Ammon's horn (tissue), 1 donor: ENCODE data around the gene ST6GALNAC5.

Source experiments
- DNase-seq: peaks from one replicate; pipeline ENCODE4 v3.0.0-alpha.2; 2016; ENCODE audit warnings: low spot score

The ST6GALNAC5 gene

DNA sequence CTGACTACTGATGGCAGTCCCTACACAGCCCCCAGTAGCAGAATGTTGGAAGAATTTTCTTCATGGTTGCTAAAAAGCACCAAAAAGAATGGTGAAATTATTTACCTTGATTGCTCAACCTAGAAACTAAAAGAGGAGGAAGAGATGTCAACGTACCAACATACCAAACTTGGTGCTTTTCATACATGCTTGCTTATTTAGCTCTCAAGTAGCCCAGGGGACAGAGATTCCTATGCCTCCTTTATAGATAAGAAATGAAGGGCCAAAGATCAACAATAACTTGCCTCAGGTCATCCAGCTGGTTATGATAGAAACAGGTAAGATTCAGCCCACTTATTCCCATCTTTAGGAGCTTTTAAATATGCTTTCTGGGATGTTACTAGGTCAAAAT is 181.3 kb downstream of the ST6GALNAC5 start:
- DNase-seq: no peak

DNA sequence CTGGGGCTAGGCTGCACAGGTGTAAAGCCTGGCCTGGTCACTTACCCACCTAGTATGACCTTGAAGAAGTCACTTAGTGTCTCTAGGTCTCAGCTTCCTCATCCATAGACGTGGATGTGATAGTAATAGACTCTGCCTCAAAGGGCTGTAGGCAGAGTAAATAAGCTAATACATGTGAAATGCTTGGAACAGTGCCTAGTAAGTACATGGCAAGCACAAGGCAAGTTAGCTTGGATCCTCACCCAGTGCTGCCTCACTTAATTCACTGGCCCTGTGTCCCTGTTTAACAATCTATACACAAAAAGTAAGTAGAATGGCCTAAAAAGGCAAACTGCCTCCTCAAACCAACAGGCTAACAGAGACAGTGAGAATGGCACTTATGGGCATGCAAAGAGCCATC is 184.1 kb downstream of the ST6GALNAC5 start:
- no peak for DNase-seq

DNA sequence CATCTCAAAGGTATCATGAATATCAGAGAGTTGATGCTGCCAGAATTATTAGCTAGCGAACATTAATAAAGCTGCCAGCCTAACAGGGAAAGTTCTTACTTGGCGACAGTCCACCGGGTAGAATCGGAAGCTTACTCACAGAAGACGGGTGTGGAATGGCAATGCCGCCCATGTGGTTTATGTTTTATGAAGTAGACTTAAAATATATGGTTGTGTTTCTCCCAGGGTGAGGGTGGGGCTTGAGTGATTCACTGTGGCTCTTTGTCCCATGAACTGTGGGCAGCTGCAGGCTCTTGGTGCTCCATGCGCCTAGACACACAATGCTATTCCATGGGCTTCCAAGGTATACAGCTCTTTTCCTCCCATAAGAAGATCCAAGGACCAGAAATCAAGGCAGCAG is 189.2 kb downstream of the ST6GALNAC5 start:
- DNase-seq: no peak

DNA sequence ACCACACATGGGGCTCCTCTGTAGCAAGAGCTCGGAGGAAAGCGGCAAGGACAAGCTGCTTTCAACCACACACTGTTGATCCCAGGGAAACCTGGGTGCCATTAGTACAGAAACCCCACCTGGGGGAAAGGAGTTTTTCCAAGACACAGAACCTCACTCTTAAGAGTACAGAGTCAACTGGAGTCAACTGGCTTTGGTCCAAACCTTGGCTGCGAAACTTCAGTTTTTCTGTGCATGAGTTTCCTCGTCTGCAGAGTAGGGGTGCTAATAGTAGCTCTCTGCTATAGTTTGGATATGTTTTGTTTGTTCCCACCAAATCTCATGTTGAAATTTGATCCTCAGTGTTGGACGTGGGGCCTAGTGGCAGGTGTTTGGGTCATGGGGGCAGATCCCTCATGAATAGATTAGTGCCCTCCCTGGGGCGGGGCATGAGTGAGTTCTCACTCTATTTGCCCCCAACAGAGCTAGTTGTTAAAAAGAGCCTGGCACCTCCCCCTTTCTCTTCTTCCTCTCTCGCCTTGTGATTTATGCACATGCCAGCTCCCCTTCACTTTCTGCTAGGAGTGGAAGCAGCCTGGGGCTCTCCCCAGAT is 190.8 kb downstream of the ST6GALNAC5 start:
- no peak for DNase-seq

DNA sequence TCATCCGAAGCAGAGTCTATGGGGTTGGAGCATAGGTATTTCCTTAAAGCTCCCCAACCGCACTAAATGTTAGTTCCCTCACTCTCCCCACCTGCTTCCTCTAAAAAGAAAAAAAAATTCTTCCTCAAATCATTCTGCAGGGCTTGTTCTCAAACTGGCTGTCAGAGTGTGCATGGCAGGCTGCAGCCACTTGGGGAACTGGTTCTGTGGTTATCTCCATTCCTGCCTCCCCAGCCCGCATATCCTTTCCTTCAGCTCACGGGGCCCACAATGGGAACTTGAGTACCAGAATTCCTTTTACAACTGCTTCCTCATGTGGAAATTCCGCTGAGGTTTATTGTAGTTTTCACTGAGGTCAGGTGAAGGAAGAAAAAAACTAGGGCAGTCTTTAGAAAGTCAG is 192.7 kb downstream of the ST6GALNAC5 start:
- DNase-seq: no peak

DNA sequence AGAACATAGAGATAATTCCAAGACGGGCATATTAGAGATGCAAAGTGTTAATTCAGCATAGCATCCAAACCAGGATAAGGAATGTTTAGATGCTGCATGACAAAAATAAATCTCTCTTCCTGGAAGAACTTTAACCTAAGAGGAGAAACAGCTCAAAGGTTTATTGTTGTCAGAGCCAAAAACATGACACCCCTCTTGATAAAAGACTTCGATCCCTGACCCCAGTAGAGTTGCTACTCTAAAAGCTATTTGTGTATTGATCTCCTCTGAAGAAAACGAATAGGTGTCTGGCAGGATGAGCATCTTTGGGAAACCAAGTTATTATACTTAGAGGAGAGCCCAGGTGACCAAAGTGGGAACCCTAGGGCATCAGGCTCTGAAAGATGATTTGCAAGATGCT is 193.9 kb downstream of the ST6GALNAC5 start:
- DNase-seq: no peak

DNA sequence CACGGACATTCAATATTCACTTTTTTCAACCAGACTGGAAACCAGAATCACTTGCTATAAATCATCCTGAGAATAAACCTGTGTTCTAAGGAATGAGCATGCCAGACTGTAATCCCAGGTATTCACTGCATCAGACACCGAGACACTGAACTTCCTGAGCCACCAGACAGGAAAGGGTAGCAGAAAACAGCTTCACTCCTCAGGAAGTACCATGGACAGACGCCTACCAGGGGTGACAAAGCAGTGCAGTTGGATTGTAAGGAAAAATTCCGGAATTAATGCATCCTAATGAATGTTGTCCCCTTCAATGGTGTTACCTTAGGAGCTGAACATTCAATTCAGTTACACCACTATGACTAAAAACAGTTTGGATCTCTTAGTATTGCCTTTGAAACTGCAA is 195.8 kb downstream of the ST6GALNAC5 start:
- no peak for DNase-seq

DNA sequence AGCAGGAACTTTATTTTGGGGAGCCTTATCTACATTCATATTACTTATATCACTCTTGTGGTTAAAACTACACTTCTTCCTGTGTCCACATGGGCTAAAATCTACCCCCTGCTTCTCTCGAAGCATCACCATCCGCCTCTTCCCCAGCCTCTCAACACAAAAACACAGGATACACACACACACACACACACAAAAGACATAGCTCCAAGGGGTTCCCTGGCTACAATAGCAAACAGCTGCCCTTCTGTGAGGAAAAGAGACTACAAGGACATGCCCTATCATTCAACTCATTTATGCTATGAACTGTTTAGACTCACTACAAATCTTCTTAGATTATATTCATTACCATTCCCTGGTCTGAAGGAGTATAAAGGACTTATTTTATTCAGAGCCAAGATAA is 197.0 kb downstream of the ST6GALNAC5 start:
- no peak for DNase-seq

DNA sequence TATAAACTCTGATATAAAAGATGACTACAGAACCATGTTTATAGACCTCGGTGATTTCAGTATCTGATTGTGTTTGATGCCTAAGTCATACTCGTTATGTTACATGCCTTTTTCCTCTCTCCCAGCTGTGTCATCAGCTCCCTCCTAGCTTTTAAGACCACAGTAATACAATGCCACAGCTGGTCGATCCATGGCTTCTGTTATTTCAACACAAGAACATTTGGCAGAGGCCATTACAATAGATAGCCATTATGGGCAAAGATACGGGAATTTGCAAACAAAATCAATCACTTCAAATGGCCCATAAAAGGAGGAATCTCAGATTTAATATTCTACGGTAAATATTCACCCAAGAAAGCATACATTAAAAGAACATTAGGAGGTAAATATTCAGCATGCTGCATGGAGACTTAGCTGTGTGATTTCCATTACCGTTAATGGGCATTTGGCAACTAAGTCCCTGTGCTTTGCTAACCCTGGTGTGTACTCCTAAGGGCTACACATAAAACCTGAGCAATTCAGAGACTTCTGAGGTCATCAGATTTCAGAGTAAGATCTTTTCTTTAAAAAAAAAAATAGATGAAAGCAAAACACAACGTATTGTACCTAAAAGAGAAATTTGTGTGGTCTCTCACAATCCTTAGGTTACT is 198.5 kb downstream of the ST6GALNAC5 start:
- no peak for DNase-seq

DNA sequence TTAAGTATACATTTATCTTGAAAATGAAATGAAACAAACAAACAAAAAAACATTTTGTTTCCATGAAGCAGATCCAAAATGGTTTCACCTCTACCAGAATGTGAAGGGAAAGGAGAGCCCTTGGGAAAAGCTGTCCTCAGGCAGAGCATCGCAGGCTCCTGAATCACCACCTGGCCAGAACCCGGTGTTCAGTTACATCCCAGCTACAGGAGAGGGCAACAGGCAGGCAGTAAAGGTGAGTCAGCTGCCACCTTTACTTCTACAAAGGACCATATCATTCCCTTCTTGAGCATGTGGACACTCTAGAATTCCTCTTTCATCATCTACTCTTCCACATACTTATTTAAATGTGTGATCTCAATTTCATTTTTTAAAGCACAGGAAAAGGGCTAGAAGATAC is 200.7 kb downstream of the ST6GALNAC5 start:
- no peak for DNase-seq

DNA sequence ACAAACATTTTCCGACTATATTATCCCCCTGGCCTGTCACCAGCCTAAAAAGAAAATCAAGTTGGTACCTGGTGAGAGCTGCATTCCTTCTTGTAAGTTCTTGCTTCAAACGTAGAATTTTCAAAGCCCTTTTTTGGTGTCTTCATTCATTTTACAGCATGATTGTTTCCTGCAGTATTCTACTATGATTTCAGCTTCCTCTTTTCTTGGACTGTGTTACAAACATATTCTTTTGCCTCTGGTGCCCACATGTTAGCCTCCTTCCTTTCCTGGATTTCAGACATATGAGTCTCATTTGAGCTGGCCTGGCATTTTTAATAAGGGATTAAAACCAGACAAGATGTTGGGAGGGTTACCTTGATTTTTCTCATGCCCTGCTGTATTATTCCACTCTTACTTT is 209.5 kb downstream of the ST6GALNAC5 start:
- DNase-seq: no peak

DNA sequence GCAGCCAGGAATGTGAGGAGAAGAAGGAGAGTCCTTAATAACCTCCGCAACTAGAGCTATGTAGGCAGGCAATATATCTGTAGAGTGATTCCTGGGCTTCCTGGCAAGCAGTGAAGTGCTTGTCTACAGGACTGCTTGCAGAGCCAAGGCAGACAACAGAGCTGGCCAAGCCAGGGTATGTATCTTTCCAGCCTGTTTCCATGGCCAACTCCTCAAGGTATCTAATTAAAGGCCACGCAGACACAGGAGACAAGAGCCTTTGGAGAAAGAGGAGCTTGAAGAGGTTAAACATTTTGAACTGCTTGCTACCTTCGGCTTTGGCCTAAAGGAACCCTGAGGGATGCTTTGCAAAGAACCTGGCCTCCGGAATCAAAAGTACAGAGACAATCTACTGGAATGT is 214.6 kb downstream of the ST6GALNAC5 start:
- no peak for DNase-seq

DNA sequence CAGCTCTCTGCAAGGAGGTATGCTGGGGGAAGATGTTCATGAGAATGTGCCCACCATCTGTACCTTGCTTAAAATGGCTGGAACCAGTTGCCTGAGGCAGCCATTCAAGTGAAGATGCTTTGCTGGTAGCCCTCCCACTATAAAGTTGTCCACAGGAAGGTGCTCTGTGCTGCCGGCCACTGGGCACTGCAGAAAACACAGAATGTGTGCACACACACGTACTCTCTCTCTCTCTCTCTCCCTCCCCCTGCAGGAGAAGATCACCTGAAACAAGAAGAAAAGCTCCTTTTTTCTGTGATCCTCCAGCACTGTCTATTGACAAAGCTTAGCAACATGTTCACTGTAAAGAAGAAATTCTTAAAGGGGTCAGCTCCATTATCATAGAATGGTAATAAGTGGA is 217.2 kb downstream of the ST6GALNAC5 start:
- DNase-seq: no peak

DNA sequence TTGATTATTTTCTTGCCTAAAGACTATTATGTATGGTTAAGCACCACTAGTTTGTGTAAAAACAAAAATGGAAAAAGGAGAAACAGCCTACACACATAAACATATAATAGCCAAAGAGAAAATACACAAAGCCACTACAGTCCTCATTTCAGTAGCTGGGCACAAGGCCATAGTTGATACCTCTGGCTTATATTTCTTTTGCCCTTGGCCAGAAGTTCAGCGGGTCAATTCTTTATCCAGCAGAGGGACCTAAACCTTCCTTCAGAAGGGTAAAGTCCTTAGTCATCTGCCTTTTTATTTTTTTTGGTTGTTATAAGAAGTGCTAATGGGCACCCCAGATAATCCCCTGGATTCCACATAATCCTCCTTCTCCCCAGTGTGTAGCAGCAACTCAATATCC is 217.8 kb downstream of the ST6GALNAC5 start:
- DNase-seq: no peak

DNA sequence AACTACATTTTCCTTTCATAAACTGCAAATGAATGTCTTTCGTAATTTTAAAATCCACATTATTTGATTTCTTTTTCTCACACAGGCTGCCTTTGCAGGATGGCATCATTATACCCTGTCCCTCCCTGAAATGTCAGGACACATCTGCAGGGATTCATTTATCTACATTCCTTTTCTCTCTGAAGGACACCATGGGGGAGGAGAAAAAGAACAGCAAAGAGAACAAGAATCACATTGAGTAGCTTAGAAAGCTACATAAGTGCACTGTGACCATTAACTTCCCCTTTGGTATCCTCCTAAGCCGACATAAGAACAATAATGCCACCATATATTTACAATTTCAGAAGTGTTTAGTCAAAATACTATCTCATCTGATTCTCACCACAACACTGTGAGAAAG is 222.5 kb downstream of the ST6GALNAC5 start:
- no peak for DNase-seq

DNA sequence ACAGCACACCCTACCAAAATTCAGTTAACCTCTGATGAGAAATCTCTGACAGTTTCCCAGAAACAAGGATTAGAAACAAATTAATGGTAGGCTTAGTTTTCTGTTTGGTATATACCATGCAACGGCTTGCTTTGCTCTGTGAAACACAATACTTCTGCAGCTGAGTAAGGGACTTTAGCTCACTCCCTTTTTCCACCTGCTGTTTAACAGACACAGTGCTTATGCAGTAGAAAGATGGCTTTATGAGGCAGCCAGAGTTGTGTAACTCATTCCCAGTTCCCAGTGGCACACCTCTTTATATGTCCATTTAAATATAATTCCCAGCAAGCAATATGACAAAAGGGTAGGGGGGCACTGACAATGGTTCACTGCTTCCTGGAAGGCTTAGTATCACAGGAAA is 228.0 kb downstream of the ST6GALNAC5 start:
- DNase-seq: no peak

DNA sequence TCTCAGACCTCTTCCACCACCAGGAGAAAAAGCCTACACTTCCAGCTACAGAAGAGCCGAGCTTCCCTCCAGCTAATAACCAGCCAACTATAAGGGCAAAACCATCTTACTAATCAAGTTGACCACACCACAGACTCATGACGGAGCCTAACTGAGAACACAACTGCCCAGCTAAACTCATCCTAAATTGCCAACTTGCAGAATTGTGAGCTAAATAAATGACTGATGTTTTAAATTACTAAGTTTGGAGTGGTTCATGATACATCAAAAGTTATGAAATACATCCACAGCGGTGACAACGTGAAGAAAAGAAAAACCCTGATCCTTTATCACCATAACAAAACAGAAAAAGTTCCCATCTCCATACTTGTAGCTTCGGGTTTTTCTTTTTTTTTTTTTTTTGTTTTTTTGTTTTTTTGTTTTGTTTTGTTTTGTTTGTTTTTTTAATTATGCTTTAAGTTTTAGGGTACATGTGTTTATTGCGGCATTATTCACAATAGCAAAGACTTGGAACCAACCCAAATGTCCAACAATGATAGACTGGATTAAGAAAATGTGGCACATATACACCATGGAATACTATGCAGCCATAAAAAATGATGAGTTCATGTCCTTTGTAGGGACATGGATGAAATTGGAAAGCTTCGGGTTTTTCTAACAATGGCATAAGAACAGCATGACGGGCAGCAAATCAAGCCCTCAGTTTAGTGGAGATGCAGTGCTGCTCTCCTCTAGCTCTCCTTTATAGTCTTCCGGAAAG is 229.4 kb downstream of the ST6GALNAC5 start:
- DNase-seq: no peak

DNA sequence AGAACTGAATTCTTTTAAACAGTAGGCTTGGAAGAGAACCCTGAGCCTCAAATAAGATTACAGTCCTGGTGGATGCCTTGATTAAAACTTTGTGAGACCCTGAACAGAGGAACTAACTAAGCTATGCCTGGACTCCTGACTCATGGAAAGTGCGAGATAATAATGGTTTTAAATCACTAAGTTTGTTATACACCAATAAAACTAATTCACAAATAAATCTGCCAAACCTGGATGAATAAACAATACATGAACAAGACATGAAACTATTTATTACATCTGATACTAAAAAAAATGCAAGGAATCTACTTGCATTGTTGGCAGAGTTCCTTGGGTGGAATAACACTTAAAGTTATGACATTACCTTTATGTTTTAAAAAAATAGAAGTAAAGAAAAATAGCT is 233.6 kb downstream of the ST6GALNAC5 start:
- no peak for DNase-seq

DNA sequence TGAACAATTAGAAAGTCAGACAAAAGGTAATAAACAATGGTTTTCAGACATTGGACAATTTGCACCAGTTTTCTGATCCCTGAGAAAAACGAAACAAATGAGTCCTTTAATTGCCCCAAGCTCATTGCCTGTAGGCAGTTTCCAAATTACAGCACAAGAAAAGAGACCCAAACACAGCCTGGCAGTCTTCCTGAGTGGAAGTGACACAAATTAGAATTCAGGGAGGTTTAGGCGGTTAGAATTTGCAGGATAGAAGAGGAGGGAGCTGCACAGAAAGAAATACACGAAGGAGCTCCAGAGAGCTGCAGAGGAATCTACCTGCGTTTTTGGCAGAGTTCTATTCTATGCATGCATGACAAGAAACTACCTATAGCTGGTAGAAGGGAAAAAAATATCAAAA is 236.2 kb downstream of the ST6GALNAC5 start:
- DNase-seq: no peak

DNA sequence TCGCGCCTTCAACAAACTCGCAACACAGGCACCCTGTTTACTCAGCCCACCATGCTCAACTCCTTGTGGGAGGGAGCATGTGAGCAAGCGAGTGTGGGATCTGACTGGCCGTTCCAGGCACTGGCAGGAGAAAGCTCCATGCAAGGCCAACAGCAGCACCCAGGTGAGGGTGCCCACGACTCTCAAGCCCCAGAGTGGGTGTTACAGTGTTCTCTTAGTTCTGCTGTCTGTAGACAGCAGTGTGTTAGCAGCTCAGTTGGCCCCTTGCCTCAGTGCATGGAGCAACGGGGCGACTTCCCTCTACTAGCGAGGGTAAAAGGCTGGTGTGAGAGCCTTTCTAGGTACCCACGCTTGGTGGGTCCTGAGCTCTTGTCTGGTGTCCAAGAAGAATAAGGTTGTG is 237.4 kb downstream of the ST6GALNAC5 start:
- no peak for DNase-seq
